ENCODE measurements around the gene TTC34.

TTC34 gene

DNA sequence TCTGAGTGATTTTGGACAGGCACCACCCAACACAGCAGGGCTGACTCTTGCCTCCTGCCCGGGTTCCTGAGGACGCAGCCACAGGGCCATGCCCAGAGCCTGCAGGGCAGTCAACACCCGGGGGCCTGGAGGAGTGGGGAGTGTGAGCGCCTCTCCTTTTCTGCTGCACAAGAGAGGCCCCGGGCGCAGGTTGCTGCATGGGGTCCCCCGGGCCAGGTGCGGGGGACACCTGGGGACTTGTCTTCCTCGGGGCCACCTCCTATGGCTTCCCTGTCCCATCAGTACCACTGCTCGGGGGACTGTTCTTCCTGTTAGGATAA lies 6.9 kb upstream of the TTC34 start:
- no peaks in the 10 kb centered on the region for H3K27me3 ChIP-seq (ENCODE audit: insufficient read depth, low read length)
- no peak overlapping the region for H3K9ac ChIP-seq (ENCODE audit: low read depth, low read length)

DNA sequence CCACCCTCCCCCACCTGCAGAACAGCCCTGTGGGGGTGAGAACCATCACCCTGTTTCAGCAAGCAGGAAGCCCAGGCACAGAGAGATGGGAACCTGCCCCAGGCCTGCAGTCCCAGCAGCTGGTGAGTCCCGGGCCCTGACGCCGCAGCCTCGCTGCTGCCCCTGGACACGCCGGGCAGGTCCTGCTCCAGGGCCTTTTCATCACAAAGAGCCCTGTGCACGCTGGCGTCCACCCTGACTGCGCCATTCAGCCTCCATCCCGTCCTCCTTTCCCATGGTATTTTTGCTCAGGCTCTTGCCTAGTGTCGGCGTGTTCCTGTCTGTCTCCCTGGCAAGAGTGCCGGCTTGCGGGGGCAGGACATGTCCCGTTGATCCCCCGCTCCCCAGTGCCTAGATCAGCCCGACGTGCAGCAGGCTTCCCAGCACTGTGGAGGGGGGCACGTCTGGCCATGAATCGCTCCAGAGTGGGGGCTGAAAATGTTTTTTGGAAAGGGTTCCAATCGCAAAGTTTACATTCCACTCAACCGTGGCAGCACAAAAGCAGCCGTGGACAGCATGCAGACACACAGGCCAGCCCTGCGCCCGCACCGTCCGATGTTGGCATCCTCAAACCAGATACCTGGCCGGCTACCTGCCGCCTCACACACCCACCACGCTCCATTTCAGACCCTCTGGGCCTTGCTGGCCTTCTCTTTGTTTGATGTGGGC lies 6.3 kb upstream of the TTC34 start:
- Histone ChIP-seq H3K4me1 (ENCODE audit: insufficient read depth, low read length) (no peaks in the 10 kb centered on the region), H3K36me3 (ENCODE audit: insufficient read depth, low read depth, low read length) (no peaks in the 10 kb centered on the region), H3K4me3 (ENCODE audit: low read length) (no peak overlapping the region), H3K9me3 (ENCODE audit: insufficient read depth, low read depth, low read length) (peaks cover 7% of the 10 kb centered on the region), H3K27ac (ENCODE audit: low read length) (no peak overlapping the region), H3K27me3 (ENCODE audit: insufficient read depth, low read length) (no peaks in the 10 kb centered on the region), H3K9ac (ENCODE audit: low read depth, low read length) (no peak overlapping the region)

More for the DNA sequence above, 6.9 kb upstream of the TTC34 start:
- no peak overlapping the region for H3K27ac ChIP-seq (ENCODE audit: low read length)
- H3K4me3 ChIP-seq (ENCODE audit: low read length) = no peak overlapping the region
- no peaks in the 10 kb centered on the region for H3K36me3 ChIP-seq (ENCODE audit: insufficient read depth, low read depth, low read length)
- H3K4me1 ChIP-seq (ENCODE audit: insufficient read depth, low read length) = no peaks in the 10 kb centered on the region
- peaks cover 8% of the 10 kb centered on the region for H3K9me3 ChIP-seq (ENCODE audit: insufficient read depth, low read depth, low read length)

DNA sequence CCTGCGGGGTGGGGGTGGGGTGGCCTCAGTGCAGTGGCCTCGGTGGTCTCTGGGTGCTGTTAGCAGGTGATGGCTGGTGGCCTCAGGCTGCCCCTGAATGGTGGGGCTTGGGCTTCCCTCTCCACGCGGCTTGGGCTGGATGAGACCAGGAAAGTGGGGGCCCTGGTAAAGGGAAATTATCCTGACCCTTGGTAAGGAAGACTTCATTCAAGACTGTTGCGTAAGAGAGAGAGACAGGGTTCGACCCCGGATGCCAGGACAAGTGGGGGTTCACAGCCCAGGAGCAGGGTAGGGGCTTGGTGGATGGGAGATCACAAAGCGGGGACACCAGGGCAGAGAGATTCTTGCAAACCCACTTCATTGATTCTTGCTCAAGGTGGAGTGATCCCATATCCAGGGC lies 5.5 kb upstream of the TTC34 start:
- H3K36me3 ChIP-seq (ENCODE audit: insufficient read depth, low read depth, low read length) = no peaks in the 10 kb centered on the region
- no peaks in the 10 kb centered on the region for H3K4me1 ChIP-seq (ENCODE audit: insufficient read depth, low read length)
- H3K9me3 ChIP-seq (ENCODE audit: insufficient read depth, low read depth, low read length) = no peaks in the 10 kb centered on the region
- no peak overlapping the region for H3K27ac ChIP-seq (ENCODE audit: low read length)
- H3K4me3 ChIP-seq (ENCODE audit: low read length) = no peak overlapping the region
- no peaks in the 10 kb centered on the region for H3K27me3 ChIP-seq (ENCODE audit: insufficient read depth, low read length)
- no peak overlapping the region for H3K9ac ChIP-seq (ENCODE audit: low read depth, low read length)

DNA sequence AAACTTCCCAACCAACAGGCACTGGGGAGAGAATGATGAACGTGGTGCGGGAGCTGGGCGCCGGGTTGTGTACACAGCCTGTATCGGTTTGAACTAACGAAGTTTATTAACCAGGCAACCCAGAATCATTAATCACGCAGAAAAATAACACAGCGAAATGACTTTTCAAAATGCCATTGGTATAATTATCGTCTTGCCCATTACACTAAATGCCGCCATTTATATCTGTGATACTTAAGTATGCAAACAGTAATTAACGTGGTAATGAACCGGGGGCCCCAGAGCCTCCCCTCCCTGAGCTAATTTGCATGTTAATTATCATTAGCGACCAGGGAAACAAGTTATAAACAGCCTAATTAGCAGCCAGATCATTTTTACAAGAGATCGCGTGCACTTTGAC lies 5.1 kb upstream of the TTC34 start:
- Histone ChIP-seq H3K4me3 (ENCODE audit: low read length) (no peak overlapping the region), H3K9me3 (ENCODE audit: insufficient read depth, low read depth, low read length) (no peaks in the 10 kb centered on the region), H3K27me3 (ENCODE audit: insufficient read depth, low read length) (no peaks in the 10 kb centered on the region), H3K9ac (ENCODE audit: low read depth, low read length) (no peak overlapping the region), H3K36me3 (ENCODE audit: insufficient read depth, low read depth, low read length) (no peaks in the 10 kb centered on the region), H3K4me1 (ENCODE audit: insufficient read depth, low read length) (no peaks in the 10 kb centered on the region), H3K27ac (ENCODE audit: low read length) (no peak overlapping the region)

DNA sequence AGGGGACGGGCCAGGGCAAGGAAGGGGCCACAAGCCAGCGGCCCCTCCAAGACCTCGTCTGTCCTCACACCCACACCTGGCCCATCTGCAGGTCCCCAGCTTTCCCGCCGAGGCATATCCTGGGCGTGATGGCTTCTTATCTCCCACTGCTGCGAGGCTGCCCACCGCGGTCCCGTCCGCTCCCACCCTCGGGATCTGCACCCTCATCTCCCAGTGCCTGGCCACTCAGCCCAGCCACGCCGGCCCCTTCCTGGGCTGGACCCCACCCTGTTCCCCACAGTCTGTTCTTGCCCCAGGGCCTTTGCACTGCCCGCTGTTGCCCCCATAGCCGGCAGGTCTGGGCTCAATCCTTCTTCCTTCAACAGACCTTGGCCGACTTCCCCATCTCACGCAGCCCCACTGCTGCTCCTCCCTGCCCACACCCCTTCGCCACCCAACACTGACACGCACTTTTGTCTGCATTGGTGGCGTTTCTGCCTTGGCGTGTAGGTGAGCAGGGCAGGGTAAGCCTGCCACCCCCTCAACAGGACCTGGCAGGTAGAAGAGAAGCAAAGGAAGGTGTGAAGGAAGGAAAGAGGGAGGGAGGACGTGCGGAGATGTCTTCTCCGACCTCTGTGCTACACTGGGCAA lies 4.4 kb upstream of the TTC34 start:
- Histone ChIP-seq H3K27ac (ENCODE audit: low read length) (no peak overlapping the region), H3K9me3 (ENCODE audit: insufficient read depth, low read depth, low read length) (no peaks in the 10 kb centered on the region), H3K4me1 (ENCODE audit: insufficient read depth, low read length) (no peaks in the 10 kb centered on the region), H3K27me3 (ENCODE audit: insufficient read depth, low read length) (no peaks in the 10 kb centered on the region), H3K36me3 (ENCODE audit: insufficient read depth, low read depth, low read length) (no peaks in the 10 kb centered on the region), H3K4me3 (ENCODE audit: low read length) (no peak overlapping the region), H3K9ac (ENCODE audit: low read depth, low read length) (no peak overlapping the region)

DNA sequence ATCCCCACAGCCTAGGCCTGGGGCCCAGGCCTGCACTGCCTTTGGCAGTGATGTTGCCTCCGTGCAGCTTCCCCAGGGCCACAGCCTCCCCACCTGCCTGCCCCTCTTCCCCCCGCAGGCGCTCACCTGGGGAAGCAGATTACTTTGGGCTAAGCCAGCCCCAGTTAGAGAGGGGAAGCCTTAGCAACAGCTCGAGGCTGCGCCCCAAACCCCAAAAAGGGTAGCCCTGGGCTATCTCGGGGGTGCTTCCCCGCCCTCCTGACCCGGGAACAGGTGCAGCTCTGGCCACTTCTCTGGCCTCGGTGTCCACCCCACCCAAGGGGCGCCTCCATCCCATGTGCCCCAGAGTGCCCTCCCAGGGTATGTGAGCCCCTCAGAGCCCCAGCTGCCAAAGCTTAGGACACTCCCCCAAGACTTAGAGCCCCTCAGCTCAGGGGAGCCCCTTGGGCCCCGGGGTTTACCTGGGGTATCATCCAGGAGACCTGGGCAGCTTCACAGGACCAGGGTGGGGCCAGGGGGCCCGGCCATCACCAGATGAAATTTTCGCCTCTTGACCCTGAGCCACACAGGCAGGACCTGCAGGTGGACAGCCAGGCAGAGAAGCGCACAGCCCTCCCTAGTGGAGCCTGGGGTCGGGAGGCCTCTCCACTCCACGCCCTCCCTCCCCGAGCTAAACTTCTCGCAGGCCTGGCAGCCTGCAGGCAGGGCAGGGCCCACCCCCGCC lies 3.3 kb upstream of the TTC34 start:
- Histone ChIP-seq H3K36me3 (ENCODE audit: insufficient read depth, low read depth, low read length) (no peaks in the 10 kb centered on the region), H3K9me3 (ENCODE audit: insufficient read depth, low read depth, low read length) (no peaks in the 10 kb centered on the region), H3K4me1 (ENCODE audit: insufficient read depth, low read length) (no peaks in the 10 kb centered on the region), H3K27me3 (ENCODE audit: insufficient read depth, low read length) (no peaks in the 10 kb centered on the region), H3K4me3 (ENCODE audit: low read length) (no peak overlapping the region), H3K9ac (ENCODE audit: low read depth, low read length) (no peak overlapping the region), H3K27ac (ENCODE audit: low read length) (no peak overlapping the region)

DNA sequence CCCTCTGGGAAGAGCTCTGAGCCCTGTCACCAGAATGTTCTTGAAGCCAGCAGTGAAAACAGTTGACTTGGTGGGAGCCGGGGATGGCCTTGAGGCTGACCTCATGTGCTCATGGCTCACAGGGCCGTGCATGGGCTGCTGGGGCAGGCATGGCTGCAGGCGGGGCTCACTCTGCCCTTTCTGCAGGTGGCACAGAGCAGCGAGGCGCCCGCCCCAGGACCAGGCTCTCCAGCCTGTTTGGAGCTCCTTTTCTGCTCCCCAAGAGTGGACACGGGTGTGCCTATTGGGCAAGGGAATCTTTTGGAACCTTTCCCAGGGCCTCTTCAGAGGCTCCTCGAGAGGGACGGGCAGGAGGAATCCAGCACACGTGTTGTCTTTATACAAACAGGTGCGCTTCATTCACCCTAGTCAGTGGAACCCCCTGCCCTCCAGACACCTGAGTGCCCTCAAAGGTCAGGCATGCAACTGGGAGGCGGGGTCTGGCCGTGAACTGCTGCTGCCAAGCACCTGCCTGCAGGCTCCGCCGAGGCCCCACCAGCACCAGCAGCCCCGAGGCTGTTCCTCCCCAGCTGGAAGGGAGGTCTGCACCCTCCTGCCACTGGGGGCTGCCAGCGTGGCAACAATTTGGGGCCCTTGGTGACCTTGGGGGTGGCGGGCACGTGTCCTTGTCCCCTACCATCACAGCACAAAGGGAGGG lies 2.6 kb upstream of the TTC34 start:
- H3K9ac ChIP-seq (ENCODE audit: low read depth, low read length) = no peak overlapping the region
- no peaks in the 10 kb centered on the region for H3K36me3 ChIP-seq (ENCODE audit: insufficient read depth, low read depth, low read length)
- H3K9me3 ChIP-seq (ENCODE audit: insufficient read depth, low read depth, low read length) = no peaks in the 10 kb centered on the region
- H3K27ac ChIP-seq (ENCODE audit: low read length) = no peak overlapping the region
- H3K27me3 ChIP-seq (ENCODE audit: insufficient read depth, low read length) = no peaks in the 10 kb centered on the region
- H3K4me3 ChIP-seq (ENCODE audit: low read length) = no peak overlapping the region
- no peaks in the 10 kb centered on the region for H3K4me1 ChIP-seq (ENCODE audit: insufficient read depth, low read length)

DNA sequence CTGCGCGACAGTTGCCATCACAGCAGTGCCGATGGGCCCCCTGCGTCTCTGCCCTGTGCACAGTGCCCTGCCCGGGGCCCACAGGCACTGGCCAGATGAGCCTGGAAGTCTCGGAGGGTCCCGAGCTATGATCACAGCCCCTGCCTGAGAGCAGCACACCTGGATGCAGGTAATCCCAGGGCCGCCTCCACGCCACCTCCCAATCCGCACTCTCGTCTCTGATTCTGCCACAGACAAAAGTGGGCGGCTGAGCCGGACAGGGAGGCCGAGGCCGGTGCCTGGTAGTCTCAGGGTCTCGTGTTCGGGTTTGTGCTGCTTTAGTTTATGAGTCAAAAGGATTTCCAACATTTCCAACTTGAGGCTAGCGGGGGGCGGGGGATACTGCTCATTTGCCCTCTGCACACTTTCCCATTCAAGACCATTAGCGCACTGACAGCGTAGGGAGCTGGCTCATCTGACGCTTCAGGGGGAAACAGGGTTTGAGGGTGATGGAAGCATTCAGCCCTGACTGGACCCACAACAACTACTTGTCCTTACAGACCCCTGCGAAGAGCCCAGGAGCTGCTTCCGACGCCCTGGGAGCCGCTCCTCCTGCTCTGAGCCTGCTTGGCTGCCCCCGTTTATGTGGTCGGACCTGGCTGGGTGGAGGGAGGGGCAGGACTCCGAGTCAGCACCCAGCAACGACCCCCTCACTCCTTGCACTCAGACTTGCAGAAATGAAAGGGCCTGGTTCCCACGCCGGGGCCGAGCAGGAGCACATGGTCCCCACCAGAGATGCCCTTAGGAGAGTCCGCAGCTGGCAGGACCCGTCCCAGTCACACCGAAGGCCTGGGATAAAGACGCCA lies 1.8 kb upstream of the TTC34 start:
- no peak overlapping the region for H3K27ac ChIP-seq (ENCODE audit: low read length)
- no peaks in the 10 kb centered on the region for H3K9me3 ChIP-seq (ENCODE audit: insufficient read depth, low read depth, low read length)
- no peaks in the 10 kb centered on the region for H3K36me3 ChIP-seq (ENCODE audit: insufficient read depth, low read depth, low read length)
- H3K9ac ChIP-seq (ENCODE audit: low read depth, low read length) = no peak overlapping the region
- no peaks in the 10 kb centered on the region for H3K4me1 ChIP-seq (ENCODE audit: insufficient read depth, low read length)
- H3K27me3 ChIP-seq (ENCODE audit: insufficient read depth, low read length) = no peaks in the 10 kb centered on the region
- H3K4me3 ChIP-seq (ENCODE audit: low read length) = no peak overlapping the region

DNA sequence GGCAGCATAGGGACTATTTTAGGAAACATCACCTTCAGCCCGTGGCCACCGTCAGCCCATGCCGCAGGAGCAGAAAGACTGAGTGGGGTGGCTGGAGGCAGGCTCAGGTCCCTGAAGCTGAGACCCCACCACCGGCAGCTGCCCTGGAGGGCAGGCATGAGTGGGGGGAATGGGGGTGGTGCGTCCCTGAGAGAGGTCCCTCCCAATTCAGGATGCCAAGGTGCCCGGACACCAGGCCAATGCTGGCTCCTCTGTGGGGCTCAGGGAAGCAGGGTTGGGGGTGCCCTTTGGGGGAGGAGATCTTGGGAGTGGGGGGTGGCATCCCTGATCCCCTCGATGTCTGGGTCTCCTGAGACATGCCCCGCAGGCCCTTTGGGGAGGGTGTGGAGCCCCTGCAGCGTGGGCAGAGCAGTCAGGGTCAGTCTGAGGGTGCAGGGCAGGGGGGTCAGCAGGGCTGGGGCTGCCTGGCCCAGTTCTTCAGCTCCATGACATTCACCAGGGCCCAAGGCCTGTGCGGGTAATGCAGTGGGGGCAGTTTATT lies 998 bp upstream of the TTC34 start:
- no peaks in the 10 kb centered on the region for H3K27me3 ChIP-seq (ENCODE audit: insufficient read depth, low read length)
- no peak overlapping the region for H3K27ac ChIP-seq (ENCODE audit: low read length)
- H3K4me3 ChIP-seq (ENCODE audit: low read length) = no peak overlapping the region
- no peaks in the 10 kb centered on the region for H3K4me1 ChIP-seq (ENCODE audit: insufficient read depth, low read length)
- no peaks in the 10 kb centered on the region for H3K9me3 ChIP-seq (ENCODE audit: insufficient read depth, low read depth, low read length)
- H3K9ac ChIP-seq (ENCODE audit: low read depth, low read length) = no peak overlapping the region
- no peaks in the 10 kb centered on the region for H3K36me3 ChIP-seq (ENCODE audit: insufficient read depth, low read depth, low read length)

DNA sequence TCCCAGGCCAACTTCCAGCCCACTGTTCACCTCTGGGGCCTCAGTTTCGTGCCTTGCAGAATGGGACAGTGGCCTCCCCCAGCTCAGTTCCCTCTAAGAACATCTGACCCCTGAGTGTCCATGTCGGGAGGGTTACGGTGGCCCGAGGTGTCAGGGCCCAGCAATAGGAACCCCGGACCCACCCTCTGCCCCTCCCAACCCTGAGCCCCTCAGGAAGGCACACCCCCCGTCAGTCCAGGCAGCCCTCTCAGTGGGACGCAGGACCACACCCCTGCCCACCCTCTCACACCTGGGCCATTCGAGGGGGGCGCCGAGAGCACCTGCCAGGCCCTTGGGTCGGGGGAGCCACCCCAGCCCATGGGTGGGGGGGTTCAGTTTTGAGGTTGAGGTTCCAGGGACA lies 447 bp downstream of the TTC34 start:
- Histone ChIP-seq H3K4me1 (ENCODE audit: insufficient read depth, low read length) (no peaks in the 10 kb centered on the region), H3K9ac (ENCODE audit: low read depth, low read length) (no peak overlapping the region), H3K4me3 (ENCODE audit: low read length) (no peak overlapping the region), H3K9me3 (ENCODE audit: insufficient read depth, low read depth, low read length) (no peaks in the 10 kb centered on the region), H3K27me3 (ENCODE audit: insufficient read depth, low read length) (no peaks in the 10 kb centered on the region), H3K36me3 (ENCODE audit: insufficient read depth, low read depth, low read length) (no peaks in the 10 kb centered on the region), H3K27ac (ENCODE audit: low read length) (no peak overlapping the region)

DNA sequence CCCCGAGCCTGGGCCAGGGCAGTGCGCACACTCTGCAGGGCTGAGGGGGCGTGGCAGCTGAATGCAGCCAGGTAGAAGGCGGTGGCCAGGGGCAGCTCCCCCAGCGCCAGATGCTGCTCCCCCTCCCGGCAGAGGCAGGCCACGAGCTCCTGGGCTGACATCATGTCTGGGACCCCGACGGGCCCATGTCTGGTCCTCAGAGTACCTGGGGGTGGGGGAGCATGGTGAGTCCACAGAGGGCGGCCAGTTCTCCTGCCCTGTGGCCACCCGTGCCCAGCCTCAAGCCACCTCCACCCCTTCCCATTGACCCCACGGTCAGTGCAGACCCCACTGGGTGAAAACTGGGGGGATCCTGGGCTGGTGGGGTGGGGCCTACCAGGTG lies 838 bp downstream of the TTC34 start:
- Histone ChIP-seq H3K36me3 (ENCODE audit: insufficient read depth, low read depth, low read length) (no peaks in the 10 kb centered on the region), H3K9me3 (ENCODE audit: insufficient read depth, low read depth, low read length) (peaks cover 4% of the 10 kb centered on the region), H3K4me3 (ENCODE audit: low read length) (no peak overlapping the region), H3K27ac (ENCODE audit: low read length) (no peak overlapping the region), H3K4me1 (ENCODE audit: insufficient read depth, low read length) (no peaks in the 10 kb centered on the region), H3K27me3 (ENCODE audit: insufficient read depth, low read length) (no peaks in the 10 kb centered on the region), H3K9ac (ENCODE audit: low read depth, low read length) (no peak overlapping the region)

All from iPS-20b (cell line).